Mucosa of rectum (tissue), 2 donors: ENCODE measurements around the gene FCER2.

Experiments used
- H3K27ac ChIP-seq, 2 donors: one replicate each; pipeline ENCODE4 v1.7.0; 2013; ENCODE audit warnings: inconsistent platforms in 2 of 2, low read depth in 2 of 2, low read length in 2 of 2
- H3K27me3 ChIP-seq, 2 donors: one replicate each; pipeline ENCODE4 v1.7.0; 2013; ENCODE audit warnings: low read length in 2 of 2; ENCODE audit not compliant: control insufficient read depth in 2 of 2, insufficient read depth in 2 of 2
- H3K36me3 ChIP-seq, 2 donors: one replicate each; pipeline ENCODE4 v1.7.0; 2013; ENCODE audit warnings: low read length in 2 of 2; ENCODE audit not compliant: control insufficient read depth in 2 of 2, insufficient read depth in 2 of 2
- H3K4me1 ChIP-seq, 2 donors: one replicate each; pipeline ENCODE4 v1.7.0; 2013; ENCODE audit warnings: low read length in 2 of 2, mild to moderate bottlenecking in 1 of 2; ENCODE audit not compliant: control insufficient read depth in 2 of 2, insufficient read depth in 2 of 2
- H3K4me3 ChIP-seq, 2 donors: one replicate each; pipeline ENCODE4 v1.7.0; 2013; ENCODE audit warnings: low read length in 2 of 2
- H3K9ac ChIP-seq, 2 donors: one replicate each; pipeline ENCODE4 v1.7.0; 2013; ENCODE audit warnings: low read length in 2 of 2, low read depth in 1 of 2, mild to moderate bottlenecking in 1 of 2
- H3K9me3 ChIP-seq, 2 donors: one replicate each; pipeline ENCODE4 v1.7.0; 2013; ENCODE audit warnings: low read length in 2 of 2; ENCODE audit not compliant: control insufficient read depth in 2 of 2
- donor health status: healthy.
- donor health status: Normal muscosa, but diverticular disease.

Gene FCER2

GRCh38 chr19:7640803-7641202 is 61.1 kb downstream of the FCER2 start:
- Histone ChIP-seq H3K9me3 (no peaks in the 10 kb centered on the region), H3K4me3 (no peak overlapping the region), H3K27ac (no peak overlapping the region), H3K9ac (no peak overlapping the region), H3K27me3 (no peaks in the 10 kb centered on the region), H3K4me1 (peaks cover 1 to 9% of the 10 kb centered on the region in 2 donors), H3K36me3 (peaks cover 3 to 23% of the 10 kb centered on the region in 2 donors)

DNA sequence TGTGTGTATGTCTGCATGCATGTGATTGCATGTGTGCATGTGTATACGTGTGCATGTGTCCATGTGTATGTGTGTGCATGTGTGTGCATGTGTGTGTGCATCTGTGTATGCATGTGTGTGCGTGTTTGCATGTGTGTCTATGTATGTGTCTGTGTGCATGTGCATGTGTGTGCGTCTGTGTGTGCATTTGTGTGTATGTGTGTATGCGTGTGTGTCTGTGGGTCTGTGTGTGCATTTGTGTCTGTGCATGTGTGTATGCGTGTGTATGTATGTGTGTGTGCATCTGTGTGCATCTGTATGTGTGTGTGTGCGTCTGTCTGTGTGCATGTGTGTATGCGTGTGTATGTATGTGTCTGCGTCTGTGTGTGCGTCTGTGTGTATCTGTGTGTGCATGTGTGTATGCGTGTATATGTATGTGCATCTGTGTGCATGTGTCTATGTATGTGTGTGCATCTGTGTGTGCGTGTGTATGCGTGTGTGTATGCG is 62.0 kb downstream of the FCER2 start:
- Histone ChIP-seq H3K4me3 (no peak overlapping the region), H3K9me3 (no peaks in the 10 kb centered on the region), H3K4me1 (peaks cover 2 to 9% of the 10 kb centered on the region in 2 donors), H3K27ac (no peak overlapping the region), H3K36me3 (peaks cover 3 to 21% of the 10 kb centered on the region in 2 donors), H3K9ac (no peak overlapping the region), H3K27me3 (no peaks in the 10 kb centered on the region)

- no peak overlapping the region for H3K4me3 ChIP-seq
- no peaks in the 10 kb centered on the region for H3K9me3 ChIP-seq
- no peak overlapping the region for H3K27ac ChIP-seq
- H3K36me3 ChIP-seq, result peaks cover 3 to 17% of the 10 kb centered on the region in 2 donors
- H3K9ac ChIP-seq, result no peak overlapping the region
- H3K27me3 ChIP-seq, result no peaks in the 10 kb centered on the region
- H3K4me1 ChIP-seq, result peaks cover 2 to 9% of the 10 kb centered on the region in 2 donors
Measured at GRCh38 chr19:7638802-7639465, 63.0 kb downstream of the FCER2 start.
